Transverse colon (tissue), 4 donors: ENCODE data around the gene BFSP2. TPM values are rescaled to one million over a fixed set of nuclear protein-coding genes. Genes with fewer than 3 reads are reported as not detected.

Experiments used
- DNase-seq: peaks from one replicate; pipeline ENCODE4 v3.0.0-alpha.2; 2019
- H3K27ac ChIP-seq, 4 donors: fragments of 200-600 bp; sonication (generic); 2 replicates each; pipeline ENCODE4 v1.5.1; 2016 to 2018; ENCODE audit warnings: inconsistent platforms in 4 of 4
- H3K27me3 ChIP-seq: fragments of 200-600 bp; sonication (generic); 2 replicates; pipeline ENCODE4 v1.5.1; 2017; ENCODE audit warnings: inconsistent platforms
- H3K36me3 ChIP-seq, 4 donors: fragments of 200-600 bp; sonication (generic); 2 replicates each; pipeline ENCODE4 v1.5.1; 2017 to 2019; ENCODE audit warnings: inconsistent platforms in 4 of 4
- H3K4me1 ChIP-seq, 4 donors: fragments of 200-600 bp; sonication (generic); 2 replicates each; pipeline ENCODE4 v1.5.1; 2017 to 2020; ENCODE audit warnings: inconsistent platforms in 4 of 4
- H3K4me3 ChIP-seq, 4 donors: fragments of 200-600 bp; sonication (generic); 1 replicate in 1 of 4; 2 replicates in 3 of 4; pipeline versions ENCODE4 v1.5.1 to v1.6.1; 2017 to 2019; ENCODE audit warnings: inconsistent platforms in 4 of 4
- H3K9me3 ChIP-seq, 2 donors: fragments of 200-600 bp; sonication (generic); 2 replicates each; pipeline ENCODE4 v1.5.1; 2017 to 2019; ENCODE audit warnings: inconsistent platforms in 2 of 2
- EP300 ChIP-seq: sonication (generic); formaldehyde crosslinking; IDR thresholded peaks from one replicate; pipeline ENCODE4 v1.6.1; 2017; ENCODE audit warnings: antibody characterized with exemption, low read depth
- POLR2A ChIP-seq: fragments of 450-650 bp; IDR thresholded peaks from one replicate; pipeline ENCODE4 v1.6.1; 2016; ENCODE audit warnings: antibody characterized with exemption, mild to moderate bottlenecking, moderate library complexity
- POLR2AphosphoS5 ChIP-seq, 3 donors: sonication (generic); formaldehyde crosslinking; IDR thresholded peaks; one replicate each; pipeline ENCODE4 v1.6.1; 2016; ENCODE audit warnings: antibody characterized with exemption in 3 of 3
- WGBS, 2 donors: methylation state at CpG; one replicate each; pipeline ENCODE4 v1.1.5; 2018; ENCODE audit warnings: low coverage in 1 of 2; 5-methylcytosine and 5-hydroxymethylcytosine counted together
- in situ Hi-C, 4 donors: fragments of 200-750 bp; cut with MboI; loops; one replicate each; pipeline versions ENCODE4 v1.15.0 to v1.15.1; 2017; ENCODE audit warnings: low sequenced_read_pairs in 3 of 4, low pct_ligation_motif_present in 1 of 4, low pct_unique_long_range_greater_than_20kb in 1 of 4
- intact Hi-C: fragments of 100-400 bp; cut with DNase I; formaldehyde crosslinking; loops from one replicate; pipeline ENCODE4 v1.15.1; 2023; ENCODE audit warnings: low total_unique reads
- total RNA-seq, 4 donors: library from RNA; depleted of rRNA; stranded (reverse); fragments of >200 nt; gene quantifications; one replicate each; pipeline ENCODE4 v1.1.0, GENCODE V29; 2016
- TF ChIP-seq, protein P1 (sequence below), 5 experiments: fragments of 200-600 bp in 3 of 5; fragments of 450-650 bp in 2 of 5; sonication (generic) in 3 of 5; IDR thresholded peaks; 1 replicate in 2 of 5; 2 replicates in 3 of 5; pipeline ENCODE4 v1.5.1; 2016 to 2017; ENCODE audit warnings: antibody characterized with exemption in 5 of 5, inconsistent platforms in 3 of 5, mild to moderate bottlenecking in 2 of 5, moderate library complexity in 1 of 5

Gene BFSP2
- total RNA-seq, 4 donors from 2014 or later: not detected

DNA sequence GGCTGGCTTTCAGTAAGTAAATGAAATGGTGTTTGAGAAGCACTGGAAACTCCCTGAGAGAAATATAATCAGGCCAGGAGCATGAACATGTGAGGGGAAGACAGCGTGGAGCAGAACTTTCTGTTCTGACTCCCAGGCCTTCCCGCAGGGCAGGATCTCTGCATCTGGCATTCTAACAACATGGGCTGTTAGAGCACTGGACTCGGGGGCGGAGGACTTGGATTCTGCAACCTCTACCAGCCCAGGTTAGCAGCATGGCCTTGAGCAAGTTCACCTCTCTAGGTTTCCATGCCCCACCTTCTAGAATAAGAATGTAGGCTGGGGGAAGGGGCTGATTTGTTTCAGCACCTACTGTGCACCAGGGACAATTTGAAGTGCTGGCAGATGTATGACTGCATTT, 12.5 kb upstream of the BFSP2 start:
- intact Hi-C loops: no loop called here
- 80% methylated on average over 4 of the region's 4 CpGs; no CpG with 5 or more reads in 1 of the 2 donors for WGBS, 2 donors
- TF ChIP-seq POLR2AphosphoS5 (IDR thresholded peaks at IDR 0.05) (no peak), POLR2A (no peak), EP300 (no peak)
- TF ChIP-seq, protein P1, sequence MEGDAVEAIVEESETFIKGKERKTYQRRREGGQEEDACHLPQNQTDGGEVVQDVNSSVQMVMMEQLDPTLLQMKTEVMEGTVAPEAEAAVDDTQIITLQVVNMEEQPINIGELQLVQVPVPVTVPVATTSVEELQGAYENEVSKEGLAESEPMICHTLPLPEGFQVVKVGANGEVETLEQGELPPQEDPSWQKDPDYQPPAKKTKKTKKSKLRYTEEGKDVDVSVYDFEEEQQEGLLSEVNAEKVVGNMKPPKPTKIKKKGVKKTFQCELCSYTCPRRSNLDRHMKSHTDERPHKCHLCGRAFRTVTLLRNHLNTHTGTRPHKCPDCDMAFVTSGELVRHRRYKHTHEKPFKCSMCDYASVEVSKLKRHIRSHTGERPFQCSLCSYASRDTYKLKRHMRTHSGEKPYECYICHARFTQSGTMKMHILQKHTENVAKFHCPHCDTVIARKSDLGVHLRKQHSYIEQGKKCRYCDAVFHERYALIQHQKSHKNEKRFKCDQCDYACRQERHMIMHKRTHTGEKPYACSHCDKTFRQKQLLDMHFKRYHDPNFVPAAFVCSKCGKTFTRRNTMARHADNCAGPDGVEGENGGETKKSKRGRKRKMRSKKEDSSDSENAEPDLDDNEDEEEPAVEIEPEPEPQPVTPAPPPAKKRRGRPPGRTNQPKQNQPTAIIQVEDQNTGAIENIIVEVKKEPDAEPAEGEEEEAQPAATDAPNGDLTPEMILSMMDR (IDR thresholded peaks at IDR 0.05): no peak
- no peaks in the 10 kb centered on the region for H3K4me1 ChIP-seq
- no peak overlapping the region for H3K4me3 ChIP-seq
- H3K27ac ChIP-seq: no peak overlapping the region
- no peaks in the 10 kb centered on the region for H3K9me3 ChIP-seq
- H3K27me3 ChIP-seq: no peaks in the 10 kb centered on the region
- in situ Hi-C loops: loop anchor here in 3 of 4 donors (10.0 to 25.0 kb wide), 3 partner anchors 350 to 653 kb away; partner anchors contain the start of gene TMEM108 (in 3 of the 3)
- DNase-seq: no peak
- H3K36me3 ChIP-seq: no peaks in the 10 kb centered on the region

DNA sequence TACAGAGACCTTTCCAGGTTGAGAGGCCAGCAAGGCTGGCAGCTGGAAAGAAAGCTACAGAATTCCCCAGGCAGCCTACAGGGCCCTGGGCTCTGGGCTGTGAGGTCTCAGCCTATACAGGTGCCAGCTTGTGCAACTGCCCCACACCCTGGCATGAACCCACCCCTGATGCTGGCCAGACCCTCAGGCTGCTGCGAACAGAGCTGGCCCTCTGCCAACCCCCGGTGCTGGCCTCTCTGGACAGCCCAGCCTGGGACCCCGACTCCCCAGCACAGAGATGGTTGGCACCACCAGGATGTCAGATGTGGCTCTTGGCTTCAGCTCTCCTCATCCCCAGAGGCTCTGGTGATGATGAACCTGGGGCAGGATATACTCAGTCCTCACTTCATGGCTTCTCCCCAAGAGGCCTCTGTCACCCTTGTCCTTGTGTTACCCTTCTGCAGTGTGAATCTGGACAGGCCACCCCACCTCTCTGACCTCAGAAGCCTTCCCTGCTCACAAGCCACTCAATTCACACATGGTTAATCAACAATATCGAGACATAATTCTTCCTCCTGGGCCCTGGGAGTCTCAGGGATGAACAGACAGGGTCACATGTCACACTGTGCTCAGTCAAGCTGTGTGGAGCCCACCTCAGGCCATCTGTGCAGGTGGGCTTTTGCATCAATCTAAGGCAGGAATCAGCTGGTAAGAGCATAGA, 11.0 kb upstream of the BFSP2 start:
- Histone ChIP-seq H3K27ac (no peak overlapping the region), H3K27me3 (no peaks in the 10 kb centered on the region), H3K9me3 (no peaks in the 10 kb centered on the region), H3K4me1 (no peaks in the 10 kb centered on the region), H3K4me3 (no peak overlapping the region), H3K36me3 (no peaks in the 10 kb centered on the region)
- TF ChIP-seq POLR2AphosphoS5 (IDR thresholded peaks at IDR 0.05) (no peak), EP300 (no peak)
- in situ Hi-C loops: loop anchor here in 3 of 4 donors (10.0 to 25.0 kb wide), 3 partner anchors 352 to 654 kb away; partner anchors contain the start of gene TMEM108 (in 3 of the 3)
- WGBS, 2 donors: 75% methylated on average over 4 of the region's 4 CpGs; no CpG with 5 or more reads in 1 of the 2 donors
- intact Hi-C loops: no loop called here
- no peak for DNase-seq

DNA sequence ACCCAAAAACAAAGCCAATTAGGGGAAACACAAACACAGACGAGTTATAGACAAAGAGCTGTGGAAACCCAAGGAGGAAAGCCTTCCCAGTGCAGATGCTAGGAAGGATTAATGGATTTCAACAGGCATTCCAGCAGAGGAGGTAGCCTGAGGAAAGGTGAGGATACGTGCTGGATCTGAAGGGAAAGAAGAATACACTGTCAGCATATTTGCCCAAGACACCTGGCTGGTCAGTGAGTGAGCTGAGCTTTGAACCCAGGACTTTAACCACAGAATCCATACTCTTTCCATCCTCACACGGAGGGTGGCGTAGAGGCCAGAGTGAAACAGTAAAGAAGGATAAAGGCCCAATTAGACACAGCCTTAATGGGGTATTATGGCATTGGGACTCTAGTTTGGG, 9.1 kb upstream of the BFSP2 start:
- WGBS, 2 donors: 89 to 90% methylated on average over 3 to 4 of the region's 4 CpGs
- Histone ChIP-seq H3K9me3 (no peaks in the 10 kb centered on the region), H3K36me3 (no peaks in the 10 kb centered on the region), H3K27me3 (no peaks in the 10 kb centered on the region), H3K4me1 (no peaks in the 10 kb centered on the region), H3K27ac (no peak overlapping the region), H3K4me3 (no peak overlapping the region)
- in situ Hi-C loops: loop anchor here in 3 of 4 donors (25.0 kb wide), 2 partner anchors 353 to 653 kb away; partner anchors contain the start of gene TMEM108 (in 3 of the 3)
- intact Hi-C loops: no loop called here
- no peak for DNase-seq
- TF ChIP-seq, protein P1 (IDR thresholded peaks at IDR 0.05): no peak
- TF ChIP-seq POLR2AphosphoS5 (IDR thresholded peaks at IDR 0.05): no peak
- no peak for TF ChIP-seq EP300
- TF ChIP-seq POLR2A: no peak

DNA sequence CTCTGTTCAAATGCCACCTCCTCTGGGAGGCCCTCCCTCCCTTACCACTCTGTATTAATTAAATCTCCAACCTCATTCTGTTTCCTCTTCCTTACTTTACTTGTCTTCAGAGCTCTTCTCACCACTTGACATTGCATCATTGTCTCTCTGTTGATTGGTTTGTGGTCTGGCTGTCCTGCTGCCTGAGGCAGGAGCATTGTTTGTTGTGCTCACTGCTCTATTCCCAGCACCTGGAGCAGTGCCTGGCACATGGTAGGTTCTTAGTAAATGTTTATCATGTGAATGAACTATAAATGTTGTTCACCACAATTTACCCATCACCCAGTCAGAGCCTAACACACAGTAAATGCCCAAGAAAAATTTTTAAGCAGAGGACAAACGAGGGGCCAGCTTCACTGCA, 6.7 kb upstream of the BFSP2 start:
- WGBS, 2 donors: 50 to 63% methylated on average over 1 of the region's 1 CpG
- H3K36me3 ChIP-seq: no peaks in the 10 kb centered on the region
- TF ChIP-seq, protein P1 (IDR thresholded peaks at IDR 0.05): no peak
- TF ChIP-seq POLR2AphosphoS5 (IDR thresholded peaks at IDR 0.05) (no peak), EP300 (no peak), POLR2A (no peak)
- H3K27me3 ChIP-seq: no peaks in the 10 kb centered on the region
- intact Hi-C loops (no loop called here), in situ Hi-C loops (loop anchor here in 3 of 4 donors (25.0 kb wide), 2 partner anchors 356 to 656 kb away; partner anchors contain the start of gene TMEM108 (in 3 of the 3))
- H3K9me3 ChIP-seq: no peaks in the 10 kb centered on the region
- no peaks in the 10 kb centered on the region for H3K4me1 ChIP-seq
- H3K4me3 ChIP-seq: no peak overlapping the region
- H3K27ac ChIP-seq: no peak overlapping the region
- no peak for DNase-seq
